H1 (cell line): ENCODE results near the gene DYNLRB1. TPM values are rescaled to one million over a fixed set of nuclear protein-coding genes. Genes with fewer than 3 reads are reported as not detected.

Experiments used
- CTCF ChIA-PET: fragments of 300-600 bp; sonication (Branson Sonifier 250); formaldehyde crosslinking; loops from one replicate; lab custom pipeline; 2021; ENCODE audit not compliant: partially characterized antibody; lab: Charles Lee
- POLR2A ChIA-PET: fragments of 300-600 bp; sonication (Branson Sonifier 250); formaldehyde crosslinking; loops from one replicate; lab custom pipeline; 2021; ENCODE audit warnings: inconsistent platforms; ENCODE audit not compliant: partially characterized antibody; lab: Charles Lee
- DNase-seq, 2 experiments: peaks; one replicate each; pipeline versions ENCODE4 v3.0.0 to v3.0.0-alpha.2; 2010 to 2022; ENCODE audit warnings: low spot score in 2 of 2, low read depth in 1 of 2, mixed read lengths in 1 of 2
- FAIRE-seq: peaks from 2 replicates; lab custom pipeline; 2011; peaks lifted over from hg19 to GRCh38; lab: Jason Lieb, UNC
- H2AFZ ChIP-seq: 2 replicates; pipeline ENCODE4 v1.8.1; 2012; ENCODE audit warnings: low read length, inconsistent platforms
- H2AK5ac ChIP-seq: 2 replicates; pipeline ENCODE4 v1.6.1; 2013; ENCODE audit warnings: low read depth, low read length
- H2BK120ac ChIP-seq: replicated peaks from 2 replicates; pipeline ENCODE3; 2013; ENCODE audit warnings: low read depth, low read length, inconsistent platforms
- H2BK12ac ChIP-seq: 2 replicates; pipeline ENCODE4 v1.6.1; 2013; ENCODE audit warnings: low read depth, low read length
- H2BK15ac ChIP-seq: 2 replicates; pipeline ENCODE4 v1.6.1; 2013; ENCODE audit warnings: low read length
- H2BK20ac ChIP-seq: 2 replicates; pipeline ENCODE4 v1.6.1; 2013; ENCODE audit warnings: low read length
- H2BK5ac ChIP-seq: 2 replicates; pipeline ENCODE4 v1.6.1; 2013; ENCODE audit warnings: low read depth, low read length
- H3K14ac ChIP-seq: 2 replicates; pipeline ENCODE4 v1.6.1; 2013; ENCODE audit warnings: inconsistent platforms; ENCODE audit not compliant: insufficient read length
- H3K18ac ChIP-seq: 2 replicates; pipeline ENCODE4 v1.6.1; 2013; ENCODE audit warnings: low read length; ENCODE audit errors: extremely low read depth
- H3K23ac ChIP-seq: 2 replicates; pipeline ENCODE4 v1.6.1; 2013; ENCODE audit warnings: inconsistent platforms; ENCODE audit not compliant: insufficient read length
- H3K23me2 ChIP-seq: 2 replicates; pipeline ENCODE4 v1.6.1; 2013; ENCODE audit warnings: low read depth, low read length
- H3K27ac ChIP-seq: 2 replicates; pipeline ENCODE4 v1.6.1; 2011; ENCODE audit warnings: low read depth, low read length, inconsistent platforms
- H3K27me3 ChIP-seq, 4 experiments: replicated peaks in 1 of 4; 1 replicate in 1 of 4; 2 replicates in 3 of 4; pipeline versions ENCODE4 v1.6.1 to v1.8.1; 2011 to 2013; ENCODE audit warnings: low read length in 3 of 4, mild to moderate bottlenecking in 3 of 4, inconsistent platforms in 2 of 4, mixed read lengths in 2 of 4, moderate library complexity in 1 of 4; ENCODE audit not compliant: control insufficient read depth in 3 of 4, insufficient read depth in 3 of 4; ENCODE audit errors: extremely low read depth in 1 of 4
- H3K36me3 ChIP-seq, 4 experiments: 2 replicates each; pipeline versions ENCODE4 v1.6.1 to v1.8.1; 2011 to 2013; ENCODE audit warnings: mild to moderate bottlenecking in 4 of 4, low read length in 3 of 4, moderate library complexity in 2 of 4, control low read depth in 1 of 4, inconsistent platforms in 1 of 4; ENCODE audit not compliant: insufficient read depth in 4 of 4, control insufficient read depth in 2 of 4
- H3K4ac ChIP-seq: replicated peaks from 2 replicates; pipeline ENCODE3; 2013; ENCODE audit warnings: low read length, low read depth, mixed read lengths, inconsistent platforms; ENCODE audit not compliant: insufficient read length
- H3K4me1 ChIP-seq, 4 experiments: replicated peaks in 1 of 4; 1 replicate in 1 of 4; 2 replicates in 3 of 4; pipeline versions ENCODE4 v1.6.1 to v1.8.1; 2011 to 2013; ENCODE audit warnings: low read length in 3 of 4, inconsistent platforms in 2 of 4, mixed read lengths in 1 of 4; ENCODE audit not compliant: insufficient read depth in 4 of 4, control insufficient read depth in 3 of 4
- H3K4me2 ChIP-seq, 2 experiments: 2 replicates each; pipeline versions ENCODE4 v1.6.1 to v1.8.1; 2011 to 2013; ENCODE audit warnings: low read depth in 2 of 2, low read length in 2 of 2, control low read depth in 1 of 2, inconsistent platforms in 1 of 2, mild to moderate bottlenecking in 1 of 2; ENCODE audit not compliant: insufficient read depth in 1 of 2
- H3K4me3 ChIP-seq, 4 experiments: fragments of 200-600, 300-600 bp in 1 of 4; sonication (generic), shearing (Covaris generic), sonication (Bioruptor Twin) in 1 of 4; 2 replicates each; pipeline versions ENCODE4 v1.5.1 to v1.8.1; 2011 to 2016; ENCODE audit warnings: low read length in 4 of 4, low read depth in 3 of 4, control low read depth in 2 of 4, inconsistent platforms in 2 of 4, mild to moderate bottlenecking in 2 of 4, mixed read lengths in 1 of 4, moderate library complexity in 1 of 4; ENCODE audit not compliant: insufficient read depth in 2 of 4; ENCODE audit errors: extremely low read depth in 1 of 4
- H3K56ac ChIP-seq: replicated peaks from 2 replicates; pipeline ENCODE3; 2013; ENCODE audit warnings: low read depth, mild to moderate bottlenecking, mixed read lengths, low read length, inconsistent platforms; ENCODE audit not compliant: insufficient read length
- H3K79me1 ChIP-seq: 2 replicates; pipeline ENCODE4 v1.6.1; 2013; ENCODE audit warnings: low read depth, low read length, control low read depth
- H3K79me2 ChIP-seq, 2 experiments: 2 replicates each; pipeline versions ENCODE4 v1.6.1 to v1.8.1; 2012 to 2013; ENCODE audit warnings: low read length in 2 of 2, mild to moderate bottlenecking in 2 of 2, inconsistent platforms in 1 of 2; ENCODE audit not compliant: insufficient read depth in 2 of 2, control insufficient read depth in 1 of 2
- H3K9ac ChIP-seq, 4 experiments: replicated peaks in 1 of 4; 1 replicate in 1 of 4; 2 replicates in 3 of 4; pipeline versions ENCODE4 v1.6.1 to v1.8.1; 2011 to 2013; ENCODE audit warnings: low read depth in 3 of 4, low read length in 3 of 4, control low read depth in 2 of 4, mild to moderate bottlenecking in 2 of 4, moderate library complexity in 2 of 4, inconsistent platforms in 1 of 4; ENCODE audit errors: extremely low read depth in 1 of 4
- H3K9me3 ChIP-seq, 2 experiments: 2 replicates each; pipeline versions ENCODE4 v1.6.1 to v1.8.1; 2012 to 2013; ENCODE audit warnings: mild to moderate bottlenecking in 2 of 2, moderate library complexity in 2 of 2, control low read depth in 1 of 2, inconsistent platforms in 1 of 2, low read depth in 1 of 2, low read length in 1 of 2, mixed read lengths in 1 of 2; ENCODE audit not compliant: insufficient read depth in 2 of 2
- H4K20me1 ChIP-seq, 2 experiments: replicated peaks in 1 of 2; 2 replicates each; pipeline versions ENCODE3 to v1.8.1; 2011 to 2013; ENCODE audit warnings: inconsistent platforms in 2 of 2, low read length in 2 of 2, mild to moderate bottlenecking in 1 of 2; ENCODE audit not compliant: insufficient read depth in 2 of 2, control insufficient read depth in 1 of 2
- H4K5ac ChIP-seq: 2 replicates; pipeline ENCODE4 v1.6.1; 2013; ENCODE audit warnings: low read length, low read depth, mixed read lengths, inconsistent platforms; ENCODE audit not compliant: insufficient read length
- H4K8ac ChIP-seq: 2 replicates; pipeline ENCODE4 v1.8.0; 2013; ENCODE audit warnings: mild to moderate bottlenecking, moderate library complexity, low read length, inconsistent platforms; ENCODE audit not compliant: insufficient read depth; ENCODE audit errors: extremely low read depth
- H4K91ac ChIP-seq: replicated peaks from 2 replicates; pipeline ENCODE3; 2013; ENCODE audit warnings: low read length, mixed read lengths, inconsistent platforms; ENCODE audit not compliant: insufficient read length
- SIRT6 ChIP-seq: IDR thresholded peaks from one replicate; pipeline ENCODE4 v1.7.1; 2012; ENCODE audit warnings: low read length, inconsistent platforms
- SIX5 ChIP-seq: IDR thresholded peaks from 2 replicates; pipeline ENCODE4 v1.6.1; 2011; ENCODE audit warnings: mild to moderate bottlenecking, low read depth, low read length
- ZNF274 ChIP-seq: IDR thresholded peaks from 2 replicates; pipeline ENCODE4 v1.7.0; 2012; ENCODE audit warnings: low read length, borderline replicate concordance; ENCODE audit errors: extremely low read depth
- WGBS, 2 experiments: shearing (Covaris generic) in 1 of 2; methylation state at CpG; one replicate each; pipeline versions ENCODE4 v1.1.6 to v1.1.7; 2013 to 2015; ENCODE audit warnings: low lambda C conversion rate in 2 of 2, mixed read lengths in 2 of 2, inconsistent platforms in 1 of 2, low coverage in 1 of 2, missing lambda C conversion rate in 1 of 2; ENCODE audit not compliant: insufficient replicate concordance in 2 of 2, insufficient coverage in 1 of 2, insufficient read length in 1 of 2; ENCODE audit errors: extremely low coverage in 1 of 2, missing lambda C conversion rate in 1 of 2; 5-methylcytosine and 5-hydroxymethylcytosine counted together
- polyA plus RNA-seq, 7 experiments: library from polyadenylated mRNA; depleted of rRNA in 3 of 7; stranded (reverse) in 5 of 7; unstranded in 2 of 7; fragments of >200 nt in 5 of 7; fragments of 200-250 nt in 2 of 7; gene quantifications; 1 replicate in 5 of 7; 2 replicates in 1 of 7; 4 replicates in 1 of 7; pipeline versions ENCODE4 v1.2.1 to v1.2.3, GENCODE V29; 2011 to 2013; ENCODE audit warnings: missing spikeins in 2 of 7, mixed read lengths in 2 of 7
- total RNA-seq: library from RNA; stranded (reverse); fragmentation: NEBNext Ultra II Directional; extraction: Animal tissue kit (Norgen Biotek cat#: 25700); gene quantifications from 2 replicates; pipeline ENCODE4 v1.2.1, GENCODE V29; 2021

DYNLRB1 gene
- total and polyA plus RNA-seq, 2 of the 8 experiments (the other 6 are each of a cell fraction or from before 2014, with no cell fraction given), result 109 to 214 TPM

DNA sequence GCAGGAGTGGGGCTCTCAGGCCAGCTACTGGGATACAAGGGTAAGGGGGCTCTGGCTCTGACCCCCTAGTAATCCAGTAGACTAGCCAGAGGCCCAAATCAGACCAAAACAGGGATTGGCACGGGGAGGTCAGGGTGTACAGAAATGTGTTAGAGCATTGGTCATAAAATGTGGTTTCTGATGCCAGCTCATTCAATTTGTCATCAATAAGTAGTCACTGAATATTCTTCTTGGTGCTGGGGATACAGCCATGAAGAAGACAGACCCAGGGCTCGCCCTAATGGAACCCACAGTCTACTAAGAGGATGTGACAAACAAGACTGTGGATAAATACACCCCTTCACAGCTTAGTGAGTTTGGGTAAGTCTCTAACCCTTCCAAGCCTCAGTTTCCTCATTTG, 53.4 kb downstream of the DYNLRB1 start:
- WGBS, 2 experiments, result 73% methylated on average over 2 of the region's 2 CpGs; no CpG with 5 or more reads in 1 of the 2 experiments
- H3K79me1 ChIP-seq, result peaks cover 6% of the 10 kb centered on the region; the same call in 1 of the 2 replicates

More for the DNA sequence above, 53.4 kb downstream of the DYNLRB1 start:
- no peaks in the 10 kb centered on the region; a peak in 1 of 7 replicates for H3K27me3 ChIP-seq
- POLR2A ChIA-PET, result interaction anchor here (0.7 to 2.0 kb wide), 3 partner anchors 11 to 266 kb away, joined by 3 to 8 read pairs (median 3); partner anchors contain the start of gene MAP1LC3A
- H4K5ac ChIP-seq, result no peak overlapping the region
- peaks cover 3% of the 10 kb centered on the region for H3K23me2 ChIP-seq
- no peak overlapping the region for H3K14ac ChIP-seq
- no peak overlapping the region for H3K4ac ChIP-seq
- no peak overlapping the region for H3K18ac ChIP-seq
- no peaks in the 10 kb centered on the region for H3K79me2 ChIP-seq
- no peak for TF ChIP-seq ZNF274
- no peak for TF ChIP-seq SIX5
- TF ChIP-seq SIRT6, result no peak
- no peak overlapping the region for H3K23ac ChIP-seq
- no peak overlapping the region for H3K4me2 ChIP-seq
- H2BK15ac ChIP-seq, result no peak overlapping the region
- H2AK5ac ChIP-seq, result no peak overlapping the region
- H4K91ac ChIP-seq, result no peak overlapping the region
- FAIRE-seq (no peak), DNase-seq (no peak)
- no peak overlapping the region for H3K56ac ChIP-seq
- H3K4me1 ChIP-seq, result 0 out of 7 replicates have a peak, but pooled peaks cover 0 to 4% (median 1%) of the 10 kb centered on the region in 4 experiments
- H4K20me1 ChIP-seq, result peaks cover 0 to 4% of the 10 kb centered on the region in 2 experiments
- H3K4me3 ChIP-seq, result no peak overlapping the region
- no peak overlapping the region for H4K8ac ChIP-seq
- no peak overlapping the region for H2BK5ac ChIP-seq
- no peaks in the 10 kb centered on the region for H3K9me3 ChIP-seq
- no peak overlapping the region for H3K27ac ChIP-seq
- H2AFZ ChIP-seq, result no peak overlapping the region
- no peak overlapping the region for H3K9ac ChIP-seq
- no peak overlapping the region for H2BK120ac ChIP-seq
- H2BK12ac ChIP-seq, result no peak overlapping the region
- H3K36me3 ChIP-seq, result peaks cover 0 to 3% (median 0%) of the 10 kb centered on the region in 4 experiments; a peak in 1 of 8 replicates
- no peak overlapping the region for H2BK20ac ChIP-seq
- CTCF ChIA-PET, result interaction anchor here (0.7 to 1.6 kb wide), 5 partner anchors 10 to 257 kb away, joined by 3 to 4 read pairs (median 4); no protein-coding TSS in a partner anchor
